ENCODE data around the gene SGF29. TPM values are rescaled to one million over a fixed set of nuclear protein-coding genes. Genes with fewer than 3 reads are reported as not detected.
"Not testable (repeated sequence)": the region's sequence is repeated elsewhere in the genome, so short reads cannot be mapped to it uniquely, and the experiment has no call there.

SGF29 gene
- total RNA-seq, 2 donors from 2014 or later, result 25.2 to 30.7 TPM

- H3K4me1 ChIP-seq; H3K4me3 ChIP-seq; H3K27me3 ChIP-seq; intact Hi-C loops (cut with DNase I); H3K9me3 ChIP-seq; ATAC-seq; H3K36me3 ChIP-seq (replicated peaks in 1 of 2; ENCODE audit: insufficient read depth in 1 of 2, low read depth in 2 of 2); H3K27ac ChIP-seq: not testable (repeated sequence)
- peak; percentile 67 to 75 (median 72) for DNase-seq
- TF ChIP-seq, protein P1, sequence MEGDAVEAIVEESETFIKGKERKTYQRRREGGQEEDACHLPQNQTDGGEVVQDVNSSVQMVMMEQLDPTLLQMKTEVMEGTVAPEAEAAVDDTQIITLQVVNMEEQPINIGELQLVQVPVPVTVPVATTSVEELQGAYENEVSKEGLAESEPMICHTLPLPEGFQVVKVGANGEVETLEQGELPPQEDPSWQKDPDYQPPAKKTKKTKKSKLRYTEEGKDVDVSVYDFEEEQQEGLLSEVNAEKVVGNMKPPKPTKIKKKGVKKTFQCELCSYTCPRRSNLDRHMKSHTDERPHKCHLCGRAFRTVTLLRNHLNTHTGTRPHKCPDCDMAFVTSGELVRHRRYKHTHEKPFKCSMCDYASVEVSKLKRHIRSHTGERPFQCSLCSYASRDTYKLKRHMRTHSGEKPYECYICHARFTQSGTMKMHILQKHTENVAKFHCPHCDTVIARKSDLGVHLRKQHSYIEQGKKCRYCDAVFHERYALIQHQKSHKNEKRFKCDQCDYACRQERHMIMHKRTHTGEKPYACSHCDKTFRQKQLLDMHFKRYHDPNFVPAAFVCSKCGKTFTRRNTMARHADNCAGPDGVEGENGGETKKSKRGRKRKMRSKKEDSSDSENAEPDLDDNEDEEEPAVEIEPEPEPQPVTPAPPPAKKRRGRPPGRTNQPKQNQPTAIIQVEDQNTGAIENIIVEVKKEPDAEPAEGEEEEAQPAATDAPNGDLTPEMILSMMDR (IDR thresholded peaks at IDR 0.05), result peak; percentile 22 to 74 (median 65)
- 48 to 58% methylated on average over 14 to 15 of the region's 24 CpGs for WGBS, 2 donors
These were observed 61.9 kb downstream of the SGF29 start for GRCh38 chr16:28615486-28616223.

GRCh38 chr16:28616224-28616577, 62.5 kb downstream of the SGF29 start:
- ATAC-seq; H3K4me3 ChIP-seq; H3K27me3 ChIP-seq; DNase-seq; H3K36me3 ChIP-seq (replicated peaks in 1 of 2; ENCODE audit: insufficient read depth in 1 of 2, low read depth in 2 of 2); intact Hi-C loops (cut with DNase I); H3K9me3 ChIP-seq; H3K27ac ChIP-seq; H3K4me1 ChIP-seq: not testable (repeated sequence)
- 85 to 86% methylated on average over 7 of the region's 7 CpGs for WGBS, 2 donors

GRCh38 chr16:28616636-28617035, 62.9 kb downstream of the SGF29 start:
- ATAC-seq, result no peak
- 79 to 94% methylated on average over 7 of the region's 7 CpGs for WGBS, 2 donors
- H3K27me3 ChIP-seq, result no peaks in the 10 kb centered on the region
- no peak overlapping the region for H3K4me3 ChIP-seq
- peaks cover 0 to 1% of the 10 kb centered on the region in 2 donors for H3K36me3 ChIP-seq (replicated peaks in 1 of 2; ENCODE audit: insufficient read depth in 1 of 2, low read depth in 2 of 2)
- peaks cover 3% of the 10 kb centered on the region for H3K4me1 ChIP-seq
- TF ChIP-seq POLR2A (IDR thresholded peaks at IDR 0.05), result no peak
- TF ChIP-seq, protein P1 (IDR thresholded peaks at IDR 0.05), result no peak
- no peaks in the 10 kb centered on the region for H3K9me3 ChIP-seq
- no peak overlapping the region for H3K27ac ChIP-seq
- no peak for DNase-seq
- intact Hi-C loops (cut with DNase I), result no loop called here

- WGBS, 2 donors, result 53 to 57% methylated on average over 4 of the region's 4 CpGs
These were observed 64.2 kb downstream of the SGF29 start for GRCh38 chr16:28617874-28618273.

DNA sequence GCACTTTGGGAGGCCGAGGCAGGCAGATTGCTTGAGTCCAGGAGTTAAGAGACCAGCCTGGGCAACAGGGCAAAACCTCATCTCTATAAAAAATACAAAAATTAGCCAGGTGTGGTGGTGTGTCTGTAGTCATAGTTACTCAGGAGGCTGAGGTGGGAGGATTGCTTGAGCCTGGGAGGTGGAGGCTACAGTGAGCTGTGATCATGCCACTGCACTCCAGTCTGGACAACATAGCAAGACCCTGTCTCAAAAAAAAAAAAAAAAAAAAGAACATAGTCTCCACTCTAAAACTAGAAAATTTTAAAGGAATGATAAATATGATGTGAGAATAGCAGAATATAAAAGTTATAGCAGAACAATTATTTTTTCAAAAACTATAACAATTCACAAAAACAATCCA, 66.6 kb downstream of the SGF29 start:
- H3K27me3 ChIP-seq; H3K36me3 ChIP-seq (replicated peaks in 1 of 2; ENCODE audit: insufficient read depth in 1 of 2, low read depth in 2 of 2); H3K9me3 ChIP-seq; DNase-seq; ATAC-seq; H3K4me3 ChIP-seq; H3K27ac ChIP-seq; intact Hi-C loops (cut with DNase I): not testable (repeated sequence)
- 71 to 90% methylated on average over 1 of the region's 1 CpG for WGBS, 2 donors
- H3K4me1 ChIP-seq, result peaks cover 14% of the 10 kb centered on the region

More at GRCh38 chr16:28617874-28618273, 64.2 kb downstream of the SGF29 start:
- Histone ChIP-seq H3K27me3 (no peaks in the 10 kb centered on the region), H3K9me3 (no peaks in the 10 kb centered on the region), H3K36me3 (replicated peaks in 1 of 2; ENCODE audit: insufficient read depth in 1 of 2, low read depth in 2 of 2) (peaks cover 0 to 1% of the 10 kb centered on the region in 2 donors), H3K4me3 (no peak overlapping the region), H3K27ac (no peak overlapping the region), H3K4me1 (peaks cover 14% of the 10 kb centered on the region)
- DNase-seq (no peak), ATAC-seq (no peak)
- TF ChIP-seq, protein P1 (IDR thresholded peaks at IDR 0.05), result no peak
- no peak for TF ChIP-seq POLR2A (IDR thresholded peaks at IDR 0.05)
- intact Hi-C loops (cut with DNase I), result no loop called here
